ENCODE data around the gene B3GAT2. TPM values are rescaled to one million over a fixed set of nuclear protein-coding genes. Genes with fewer than 3 reads are reported as not detected.

Gene B3GAT2, protein sequence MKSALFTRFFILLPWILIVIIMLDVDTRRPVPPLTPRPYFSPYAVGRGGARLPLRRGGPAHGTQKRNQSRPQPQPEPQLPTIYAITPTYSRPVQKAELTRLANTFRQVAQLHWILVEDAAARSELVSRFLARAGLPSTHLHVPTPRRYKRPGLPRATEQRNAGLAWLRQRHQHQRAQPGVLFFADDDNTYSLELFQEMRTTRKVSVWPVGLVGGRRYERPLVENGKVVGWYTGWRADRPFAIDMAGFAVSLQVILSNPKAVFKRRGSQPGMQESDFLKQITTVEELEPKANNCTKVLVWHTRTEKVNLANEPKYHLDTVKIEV
- total RNA-seq (2021; ENCODE audit: unreplicated experiment) (0.05 TPM), Bru-seq, nascent RNA (percentile 8 among the genes with signal in this experiment), BruChase-seq, experiment 1, labeled RNA remaining after a 2-hour chase (percentile 3 among the genes with signal in this experiment), BruChase-seq, experiment 2, labeled RNA remaining after a 6-hour chase (percentile 5 among the genes with signal in this experiment)
- polyA plus RNA-seq (2012; ENCODE audit: insufficient read length) = 0.07 TPM
- long read RNA-seq, partial matches to known transcripts = 0 of 1 reads
- long read RNA-seq, other reads (novel, unspliced or antisense) = 1 of 1 reads

GRCh38 chr6:70956451-70957283 is at the start of gene B3GAT2:
Gene B3GAT2 (minus strand): TSS chr6:70957060. CDS start chr6:70956429, 631 bp downstream.
- Histone ChIP-seq H3K4me3 (ENCODE audit: low read depth in 2 of 2, low read length in 2 of 2) (peak within 1 kb of the TSS; percentile 47 to 53), H3K27ac (ENCODE audit: low read length) (no peak within 1 kb of the TSS), H3K9me3 (ENCODE audit: control insufficient read depth, insufficient read depth, low read depth, low read length) (no peaks in the 10 kb centered on the region), H3K27me3 (ENCODE audit: control insufficient read depth, insufficient read depth, low read length) (peaks cover 56% of the 10 kb centered on the region), H3K36me3 (ENCODE audit: control insufficient read depth, insufficient read depth, low read length) (no peaks in the 10 kb centered on the region), H3K4me1 (ENCODE audit: control insufficient read depth, insufficient read depth, low read length) (peaks cover 6% of the 10 kb centered on the region)
- peak; percentile 58 for ATAC-seq
- DNase-seq (ENCODE audit: low read depth, low spot score) = no peak
- in situ Hi-C loops (cut with HindIII; ENCODE audit: low pct_unique_long_range_greater_than_20kb, low sequenced_read_pairs) (no loop called here), intact Hi-C loops (cut with micrococcal nuclease; ENCODE audit: unreplicated experiment) (loop anchor here (5.0 kb wide), 1 partner anchor 734 kb away; no protein-coding TSS in a partner anchor)
- TF ChIP-seq, protein P1, sequence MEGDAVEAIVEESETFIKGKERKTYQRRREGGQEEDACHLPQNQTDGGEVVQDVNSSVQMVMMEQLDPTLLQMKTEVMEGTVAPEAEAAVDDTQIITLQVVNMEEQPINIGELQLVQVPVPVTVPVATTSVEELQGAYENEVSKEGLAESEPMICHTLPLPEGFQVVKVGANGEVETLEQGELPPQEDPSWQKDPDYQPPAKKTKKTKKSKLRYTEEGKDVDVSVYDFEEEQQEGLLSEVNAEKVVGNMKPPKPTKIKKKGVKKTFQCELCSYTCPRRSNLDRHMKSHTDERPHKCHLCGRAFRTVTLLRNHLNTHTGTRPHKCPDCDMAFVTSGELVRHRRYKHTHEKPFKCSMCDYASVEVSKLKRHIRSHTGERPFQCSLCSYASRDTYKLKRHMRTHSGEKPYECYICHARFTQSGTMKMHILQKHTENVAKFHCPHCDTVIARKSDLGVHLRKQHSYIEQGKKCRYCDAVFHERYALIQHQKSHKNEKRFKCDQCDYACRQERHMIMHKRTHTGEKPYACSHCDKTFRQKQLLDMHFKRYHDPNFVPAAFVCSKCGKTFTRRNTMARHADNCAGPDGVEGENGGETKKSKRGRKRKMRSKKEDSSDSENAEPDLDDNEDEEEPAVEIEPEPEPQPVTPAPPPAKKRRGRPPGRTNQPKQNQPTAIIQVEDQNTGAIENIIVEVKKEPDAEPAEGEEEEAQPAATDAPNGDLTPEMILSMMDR (IDR thresholded peaks at IDR 0.05) = no peak
- TF ChIP-seq, protein P2, sequence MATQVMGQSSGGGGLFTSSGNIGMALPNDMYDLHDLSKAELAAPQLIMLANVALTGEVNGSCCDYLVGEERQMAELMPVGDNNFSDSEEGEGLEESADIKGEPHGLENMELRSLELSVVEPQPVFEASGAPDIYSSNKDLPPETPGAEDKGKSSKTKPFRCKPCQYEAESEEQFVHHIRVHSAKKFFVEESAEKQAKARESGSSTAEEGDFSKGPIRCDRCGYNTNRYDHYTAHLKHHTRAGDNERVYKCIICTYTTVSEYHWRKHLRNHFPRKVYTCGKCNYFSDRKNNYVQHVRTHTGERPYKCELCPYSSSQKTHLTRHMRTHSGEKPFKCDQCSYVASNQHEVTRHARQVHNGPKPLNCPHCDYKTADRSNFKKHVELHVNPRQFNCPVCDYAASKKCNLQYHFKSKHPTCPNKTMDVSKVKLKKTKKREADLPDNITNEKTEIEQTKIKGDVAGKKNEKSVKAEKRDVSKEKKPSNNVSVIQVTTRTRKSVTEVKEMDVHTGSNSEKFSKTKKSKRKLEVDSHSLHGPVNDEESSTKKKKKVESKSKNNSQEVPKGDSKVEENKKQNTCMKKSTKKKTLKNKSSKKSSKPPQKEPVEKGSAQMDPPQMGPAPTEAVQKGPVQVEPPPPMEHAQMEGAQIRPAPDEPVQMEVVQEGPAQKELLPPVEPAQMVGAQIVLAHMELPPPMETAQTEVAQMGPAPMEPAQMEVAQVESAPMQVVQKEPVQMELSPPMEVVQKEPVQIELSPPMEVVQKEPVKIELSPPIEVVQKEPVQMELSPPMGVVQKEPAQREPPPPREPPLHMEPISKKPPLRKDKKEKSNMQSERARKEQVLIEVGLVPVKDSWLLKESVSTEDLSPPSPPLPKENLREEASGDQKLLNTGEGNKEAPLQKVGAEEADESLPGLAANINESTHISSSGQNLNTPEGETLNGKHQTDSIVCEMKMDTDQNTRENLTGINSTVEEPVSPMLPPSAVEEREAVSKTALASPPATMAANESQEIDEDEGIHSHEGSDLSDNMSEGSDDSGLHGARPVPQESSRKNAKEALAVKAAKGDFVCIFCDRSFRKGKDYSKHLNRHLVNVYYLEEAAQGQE (IDR thresholded peaks at IDR 0.05; ENCODE audit: insufficient read depth in 1 of 2, low read depth in 2 of 2, low read length in 1 of 2) = 0 out of 4 replicates have a peak, but pooled peaks of 1 of the 2 experiments have one; percentile 25
- no TSS peak for BruUV-seq (replicated peaks)
- ChIA-PET CTCF (interaction anchor here (0.7 to 2.8 kb wide), 5 partner anchors 13 to 736 kb away, joined by 3 to 13 read pairs (median 3); no protein-coding TSS in a partner anchor), POLR2A (no interaction called here)

DNA sequence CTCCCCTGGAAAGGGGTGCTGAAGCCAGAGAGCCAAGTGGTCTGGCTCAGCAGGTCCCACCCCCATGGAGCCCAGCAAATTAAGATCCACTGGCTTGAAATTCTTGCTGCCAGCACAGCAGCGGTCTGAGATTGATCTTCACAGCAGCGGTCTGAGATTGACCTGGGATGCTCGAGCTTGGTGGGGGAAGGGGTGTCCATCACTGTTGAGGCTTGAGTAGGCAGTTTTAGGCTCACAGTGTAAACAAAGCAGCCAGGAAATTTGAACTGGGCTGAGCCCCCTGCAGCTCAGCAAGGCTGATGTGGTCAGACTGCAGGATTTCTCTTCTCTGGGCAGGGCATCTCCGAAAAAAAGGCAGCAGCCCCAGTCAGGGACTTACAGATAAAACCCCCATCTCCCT is 41.3 kb upstream of the B3GAT2 start:
- intact Hi-C loops (cut with micrococcal nuclease; ENCODE audit: unreplicated experiment) (no loop called here), in situ Hi-C loops (cut with HindIII; ENCODE audit: low pct_unique_long_range_greater_than_20kb, low sequenced_read_pairs) (no loop called here)
- Histone ChIP-seq H3K36me3 (ENCODE audit: control insufficient read depth, insufficient read depth, low read length) (no peaks in the 10 kb centered on the region), H3K4me1 (ENCODE audit: control insufficient read depth, insufficient read depth, low read length) (no peaks in the 10 kb centered on the region), H3K27ac (ENCODE audit: low read length) (no peak overlapping the region), H3K4me3 (ENCODE audit: low read depth in 2 of 2, low read length in 2 of 2) (no peak overlapping the region), H3K27me3 (ENCODE audit: control insufficient read depth, insufficient read depth, low read length) (peaks cover 5% of the 10 kb centered on the region), H3K9me3 (ENCODE audit: control insufficient read depth, insufficient read depth, low read depth, low read length) (no peaks in the 10 kb centered on the region)
- ATAC-seq (no peak), DNase-seq (ENCODE audit: low read depth, low spot score) (no peak)
- ChIA-PET POLR2A (no interaction called here), CTCF (no interaction called here)
- no TSS peak for BruUV-seq (replicated peaks)
- TF ChIP-seq POLR2AphosphoS5 (IDR thresholded peaks at IDR 0.05; ENCODE audit: low read depth, low read length) (no peak), TCF7L2 (IDR thresholded peaks at IDR 0.05; ENCODE audit: low read depth, low read length) (no peak), SIN3A (IDR thresholded peaks at IDR 0.05; ENCODE audit: borderline replicate concordance, insufficient read depth, low read depth, low read length) (no peak)
- TF ChIP-seq, protein P1 (IDR thresholded peaks at IDR 0.05) = no peak
- TF ChIP-seq, protein P2 (IDR thresholded peaks at IDR 0.05; ENCODE audit: insufficient read depth in 1 of 2, low read depth in 2 of 2, low read length in 1 of 2) = no peak
